ENCODE data around the gene C1orf232.

GRCh38 chr1:26145960-26146294 is 22.8 kb downstream of the C1orf232 start:
- TF ChIP-seq EGR1 (IDR thresholded peaks at IDR 0.05) (no peak), TAF1 (IDR thresholded peaks at IDR 0.05; ENCODE audit: low read depth) (no peak)
